Kidney epithelial cell (primary cell): ENCODE measurements around the gene ZFYVE16. TPM values are rescaled to one million over a fixed set of nuclear protein-coding genes. Genes with fewer than 3 reads are reported as not detected.

ENCODE experiments used
- total RNA-seq: library from RNA; depleted of rRNA; stranded (reverse); fragments of >200 nt; gene quantifications from 2 replicates; pipeline ENCODE4 v1.2.3, GENCODE V29; 2015

The ZFYVE16 gene
- total RNA-seq, 1 donor from 2014 or later, result 26.0 TPM

Other genes starting within 250 kb of the ZFYVE16 start
- gene SERINC5, start 152.0 kb upstream of the ZFYVE16 start, total RNA-seq, result 12.9 and 13.1 TPM in 2 replicates
- not detected in 2 replicates for gene SPZ1, start 88.1 kb upstream of the ZFYVE16 start, total RNA-seq
- gene FAM151B, start 80.0 kb downstream of the ZFYVE16 start, total RNA-seq, result 1.0 and 3.8 TPM in 2 replicates
- 1.5 and 2.2 TPM in 2 replicates for gene ANKRD34B, start 162.2 kb downstream of the ZFYVE16 start, total RNA-seq
- 17.5 and 23.5 TPM in 2 replicates for gene MSH3, start 246.6 kb downstream of the ZFYVE16 start, total RNA-seq
- gene DHFR, start 246.9 kb downstream of the ZFYVE16 start, total RNA-seq, result 13.0 and 18.5 TPM in 2 replicates